ENCODE results near the gene KIAA0825.

Gene KIAA0825

GRCh38 chr5:94288937-94289336 lies 329.5 kb downstream of the KIAA0825 start:
- DNase-seq: no peak

DNA sequence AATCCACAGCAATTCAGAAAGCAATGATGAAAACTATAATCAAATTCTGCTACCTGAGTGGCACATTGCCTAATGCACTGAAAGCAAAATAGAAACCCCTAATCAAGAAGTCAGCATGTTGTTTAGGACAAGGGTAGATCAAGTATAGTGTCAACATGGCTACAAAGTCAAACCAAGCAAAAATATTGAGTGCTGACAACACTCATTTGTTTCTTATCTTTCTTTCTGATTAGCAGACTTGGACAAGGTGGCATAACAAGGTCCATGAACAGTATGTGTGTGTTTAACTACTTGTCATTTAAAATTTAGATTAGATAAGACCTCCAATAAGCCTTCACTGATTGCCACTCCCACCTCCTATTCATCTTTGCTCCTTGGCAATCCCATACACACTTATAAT lies 332.4 kb downstream of the KIAA0825 start:
- DNase-seq: no peak

DNA sequence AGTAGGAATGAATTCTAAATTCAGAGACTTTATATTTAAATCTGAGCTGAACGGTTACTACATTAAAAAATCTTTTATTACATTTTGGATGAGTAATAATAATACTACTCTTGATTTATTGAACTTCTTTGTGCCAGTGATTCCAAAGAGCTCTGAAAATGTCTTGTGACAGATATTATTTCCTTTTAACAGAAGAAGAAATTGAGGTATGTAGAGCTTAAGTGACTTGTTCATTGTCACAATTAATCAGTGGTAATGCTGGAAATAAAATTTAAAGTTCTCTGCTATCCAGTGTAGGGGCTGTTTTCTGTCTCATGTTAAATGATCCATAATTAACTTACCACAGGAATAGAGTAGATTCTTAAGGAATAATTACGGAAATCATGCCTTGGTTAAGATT lies 335.3 kb downstream of the KIAA0825 start:
- DNase-seq: no peak

- no peak for DNase-seq
Observed at GRCh38 chr5:94281236-94281801, 337.1 kb downstream of the KIAA0825 start.

GRCh38 chr5:94276751-94277150 lies 341.7 kb downstream of the KIAA0825 start:
- no peak for DNase-seq

DNA sequence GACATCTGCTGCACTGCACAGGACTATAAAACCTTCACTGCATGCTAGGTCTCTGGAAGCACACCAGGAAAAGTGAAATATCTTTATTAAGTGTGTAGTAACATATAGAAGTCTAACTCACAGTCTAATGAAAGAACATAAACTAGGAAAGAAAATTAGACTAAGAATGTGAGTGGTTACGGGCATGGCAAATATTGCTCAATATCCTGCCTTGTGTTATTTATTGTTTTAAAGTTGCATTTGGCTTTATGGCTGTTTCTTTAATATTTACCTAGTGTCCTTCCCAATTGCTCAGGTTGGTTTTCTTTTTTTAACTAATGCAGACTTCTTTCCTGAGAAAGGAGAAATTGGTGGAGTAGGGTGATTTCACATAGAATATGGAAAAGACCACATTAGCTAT lies 342.4 kb downstream of the KIAA0825 start:
- no peak for DNase-seq

DNA sequence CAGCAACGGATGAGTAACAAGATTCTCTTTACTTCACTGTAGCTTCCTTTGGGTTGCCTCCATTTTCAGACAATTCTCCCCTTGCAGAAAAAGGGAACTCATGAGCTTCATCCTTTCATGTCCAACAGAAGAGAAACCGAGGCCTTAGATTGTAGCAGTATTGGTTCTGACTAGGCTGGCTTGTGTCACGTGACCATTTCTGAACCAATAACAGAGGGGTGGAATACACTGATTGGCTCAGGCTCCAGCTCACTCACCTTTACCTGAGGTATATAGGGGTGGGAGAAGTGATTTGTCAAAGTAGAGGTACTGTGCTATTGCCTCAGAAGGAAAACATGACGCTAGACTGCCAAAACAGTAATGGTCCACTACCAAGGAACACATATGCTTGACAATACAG lies 343.7 kb downstream of the KIAA0825 start:
- no peak for DNase-seq

- no peak for DNase-seq
Observed at GRCh38 chr5:94268226-94268625, 350.2 kb downstream of the KIAA0825 start.

DNA sequence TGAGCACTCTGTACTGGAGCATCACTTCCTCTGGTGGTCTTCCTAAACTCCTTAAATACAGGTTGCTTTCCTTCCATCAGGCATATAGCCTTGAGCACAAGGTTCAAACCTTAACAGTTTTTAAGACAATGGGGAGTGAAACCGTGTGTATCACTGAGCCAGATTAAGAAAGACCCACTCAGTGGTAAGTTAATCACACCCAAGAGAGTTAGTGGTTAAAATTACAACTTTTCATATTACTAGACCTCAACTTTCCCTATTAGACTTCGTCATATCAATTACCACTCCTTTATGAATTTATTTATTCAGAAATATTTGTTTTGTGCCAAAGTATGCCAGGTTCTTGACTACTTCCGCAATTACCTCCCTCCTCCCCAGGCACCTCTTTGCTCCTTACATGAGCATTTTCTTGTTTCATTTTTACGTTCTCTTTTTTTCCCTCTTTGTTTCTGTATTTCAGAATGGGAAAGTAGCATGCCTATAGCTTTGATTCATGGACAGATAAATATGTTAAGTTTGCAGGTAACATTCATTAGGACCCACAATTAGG lies 351.0 kb downstream of the KIAA0825 start:
- no peak for DNase-seq

GRCh38 chr5:94266170-94266569 lies 352.2 kb downstream of the KIAA0825 start:
- no peak for DNase-seq

GRCh38 chr5:94263068-94263467 lies 355.3 kb downstream of the KIAA0825 start:
- no peak for DNase-seq

- DNase-seq: no peak
Observed at GRCh38 chr5:94260096-94260495, 358.3 kb downstream of the KIAA0825 start.

DNA sequence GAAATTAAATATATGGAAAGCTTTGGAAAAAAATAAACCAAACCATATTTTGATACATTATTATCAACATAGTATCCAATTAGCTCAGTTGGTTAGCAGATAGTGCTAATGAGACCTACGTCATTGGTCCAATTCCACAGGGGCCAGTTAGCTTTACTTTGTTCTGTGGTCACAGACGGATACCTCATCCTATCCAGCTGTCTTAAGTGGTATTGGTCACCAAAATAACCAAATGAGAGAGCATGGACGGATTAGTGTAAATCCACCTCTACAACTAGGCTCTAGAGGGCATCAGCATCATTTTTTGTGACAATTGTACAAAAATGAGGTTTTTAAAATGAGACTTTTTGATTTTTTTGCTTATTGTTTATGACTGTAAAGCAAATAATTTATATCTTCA lies 364.2 kb downstream of the KIAA0825 start:
- no peak for DNase-seq

GRCh38 chr5:94250985-94251384 lies 367.4 kb downstream of the KIAA0825 start:
- no peak for DNase-seq

GRCh38 chr5:94249430-94249829 lies 369.0 kb downstream of the KIAA0825 start:
- no peak for DNase-seq

- no peak for DNase-seq
Observed at GRCh38 chr5:94248175-94248875, 370.1 kb downstream of the KIAA0825 start.

- peak; percentile 66 to 79 for DNase-seq
Observed at GRCh38 chr5:94245608-94246007, 372.8 kb downstream of the KIAA0825 start.

GRCh38 chr5:94244921-94245320 lies 373.5 kb downstream of the KIAA0825 start:
- DNase-seq: no peak

- no peak for DNase-seq
Observed at GRCh38 chr5:94243612-94244011, 374.8 kb downstream of the KIAA0825 start.

DNA sequence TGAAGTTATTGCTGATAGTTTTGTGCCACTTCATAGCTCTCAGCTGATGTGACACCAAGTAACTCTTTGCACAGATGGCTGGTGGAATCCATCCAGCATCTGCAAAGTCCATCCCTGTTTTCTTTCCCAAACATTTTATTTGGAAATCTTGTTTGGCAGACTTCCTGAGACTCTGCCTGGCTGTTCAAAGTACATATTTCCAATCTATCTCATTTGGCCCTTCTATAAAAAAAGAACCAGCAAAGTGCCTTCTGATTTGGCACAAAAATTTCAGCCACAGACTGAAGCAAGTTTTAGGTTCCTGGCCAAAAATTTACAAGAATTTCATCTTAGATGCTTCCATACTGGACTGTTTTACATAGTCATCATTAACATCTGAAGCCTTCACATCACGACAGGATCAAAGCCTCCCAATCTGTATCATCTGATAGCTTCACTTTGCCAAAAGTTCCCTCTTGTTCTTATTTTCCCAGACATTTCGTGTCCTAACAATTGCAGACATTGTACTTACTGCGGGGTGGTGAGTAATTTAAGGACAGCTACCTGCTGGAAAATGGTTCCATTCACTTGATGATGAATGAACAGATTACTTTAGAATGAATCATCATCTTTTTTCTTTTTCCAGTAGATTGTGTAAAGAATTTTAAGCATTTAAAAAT lies 377.3 kb downstream of the KIAA0825 start:
- DNase-seq: no peak

- no peak for DNase-seq
Observed at GRCh38 chr5:94240596-94240992, 377.8 kb downstream of the KIAA0825 start.

DNA sequence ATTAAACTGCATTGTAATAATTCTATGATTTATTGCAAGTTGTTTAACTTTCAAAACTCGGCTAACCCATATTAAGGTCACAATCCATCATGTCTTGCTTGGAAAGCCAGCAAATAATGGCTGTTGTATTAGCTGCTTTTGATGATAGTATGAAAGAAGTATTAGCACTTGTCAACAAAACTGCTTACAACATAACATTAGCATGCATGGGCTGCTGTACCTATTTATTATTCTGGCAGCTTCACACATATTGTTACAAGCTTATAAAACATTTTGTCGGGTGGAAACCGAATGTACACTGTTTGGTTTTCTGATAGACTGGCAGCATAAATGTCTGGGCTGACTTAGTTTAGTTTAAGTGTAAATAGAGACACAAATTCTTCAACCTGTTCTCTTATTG lies 378.3 kb downstream of the KIAA0825 start:
- DNase-seq: no peak

DNA sequence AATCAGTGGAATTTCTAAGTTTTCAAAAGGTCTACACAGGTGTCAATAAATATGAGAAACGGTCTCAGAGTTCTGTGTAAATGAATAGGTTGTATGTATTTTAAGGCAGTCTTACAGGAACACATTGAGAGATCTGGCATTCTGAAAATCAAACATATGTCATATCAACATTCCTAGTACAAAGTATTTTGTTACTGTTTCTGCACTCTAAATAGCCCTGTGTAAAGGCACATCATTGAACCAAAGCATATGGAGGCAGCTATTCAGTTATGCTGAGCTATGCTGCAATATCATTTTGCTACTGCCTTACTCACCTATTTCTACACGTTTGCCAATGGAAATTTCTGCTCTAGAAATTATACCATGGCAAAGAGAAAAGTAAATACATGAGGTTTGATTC lies 379.1 kb downstream of the KIAA0825 start:
- DNase-seq: no peak

DNA sequence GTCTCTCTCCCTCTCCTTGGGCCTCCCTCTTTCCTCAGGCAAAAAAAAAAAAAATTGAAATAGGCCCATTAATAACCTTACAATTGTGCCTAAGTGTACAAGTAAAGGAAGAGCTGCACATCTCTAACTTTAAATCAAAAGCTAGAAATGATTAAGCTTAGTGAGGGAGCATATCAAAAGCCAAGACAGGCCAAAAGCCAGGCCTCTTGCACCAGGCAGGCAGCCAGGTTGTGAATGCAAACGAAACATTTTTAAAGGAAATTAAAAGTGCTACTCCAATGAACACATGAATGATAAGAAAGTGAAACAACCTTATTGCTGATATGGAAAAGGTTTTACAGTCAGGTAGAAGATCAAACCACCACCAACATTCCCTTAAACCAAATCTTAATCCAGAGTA lies 383.4 kb downstream of the KIAA0825 start:
- DNase-seq: no peak
